C4-2B (cell line): ENCODE data around the gene TMEM11.
A peak's percentile ranks its signal among the peaks of the same experiment; 100 is the strongest.

Source experiments
- H3K27ac ChIP-seq: fragments of 450-650 bp; 2 replicates; pipeline ENCODE4 v1.5.1; 2017
- CTCF ChIP-seq: fragments of 450-650 bp; conservative IDR thresholded peaks from 2 replicates; pipeline ENCODE4 v1.5.1; 2017; ENCODE audit warnings: mild to moderate bottlenecking
- ZFX ChIP-seq: fragments of 450-650 bp; IDR thresholded peaks from 2 replicates; pipeline ENCODE4 v1.6.1; 2017

The TMEM11 gene

GRCh38 chr17:21214015-21214776 lies at the start of gene TMEM11:
Gene TMEM11 (minus strand): TSS chr17:21214161. CDS start chr17:21214152, 9 bp downstream.
- H3K27ac ChIP-seq = peak within 1 kb of the TSS; percentile 100
- TF ChIP-seq CTCF = no peak
- peak; percentile 63 for TF ChIP-seq ZFX

DNA sequence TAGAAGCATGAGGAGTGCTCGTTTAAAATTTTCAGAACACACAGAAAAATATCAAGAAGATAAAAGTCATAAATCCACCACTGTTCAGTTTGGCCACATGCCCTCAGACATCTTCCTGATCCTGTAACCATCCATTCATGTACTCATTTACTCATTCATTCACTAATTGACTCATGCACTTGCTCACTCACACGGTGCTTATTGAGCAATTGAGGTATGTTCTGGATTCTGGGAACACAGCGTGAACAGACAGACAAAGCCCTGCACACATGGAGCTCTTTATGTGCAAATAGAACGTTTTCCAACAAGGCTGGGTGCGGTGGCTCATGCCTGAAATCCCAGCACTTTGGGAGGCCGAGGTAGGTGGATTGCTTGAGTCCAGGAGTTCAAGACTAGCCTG lies 49.4 kb upstream of the TMEM11 start:
- no peak for TF ChIP-seq ZFX
- TF ChIP-seq CTCF = no peak
- no peak overlapping the region for H3K27ac ChIP-seq

DNA sequence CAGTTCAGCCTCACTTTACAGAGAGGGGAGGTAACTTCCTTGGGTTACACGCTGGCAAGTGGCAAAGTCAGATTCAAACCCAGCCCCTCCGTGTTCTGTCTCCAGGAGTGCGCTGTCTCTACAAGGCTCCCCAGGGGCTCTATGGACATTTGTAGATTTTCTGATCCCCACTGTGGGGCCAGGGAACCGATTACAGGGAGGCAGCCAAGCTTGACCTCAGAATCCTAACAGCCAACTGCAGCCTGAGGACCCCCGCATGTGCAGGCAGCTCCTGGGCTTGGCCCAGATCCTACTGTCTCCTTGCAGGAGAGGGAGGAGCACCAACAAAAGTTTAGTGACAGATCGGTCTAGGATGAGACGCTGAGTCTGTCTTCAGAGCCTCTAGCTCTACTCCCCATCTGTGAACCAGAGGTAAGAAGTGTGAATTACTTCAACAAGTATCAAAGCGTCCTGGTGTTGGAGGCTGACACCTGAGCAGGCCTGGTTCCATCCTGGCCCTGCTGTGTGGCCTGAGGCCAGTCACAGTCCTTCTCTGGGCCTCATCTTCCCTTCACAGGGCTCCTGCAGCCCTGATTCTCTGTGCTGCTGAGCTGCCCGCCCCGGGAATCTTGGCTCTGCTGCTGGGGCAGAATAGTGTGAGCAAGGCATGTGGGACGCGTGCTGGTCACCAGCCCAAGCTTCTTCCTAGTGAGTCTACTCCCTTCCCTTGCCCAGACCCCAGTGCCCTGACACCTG lies 48.5 kb upstream of the TMEM11 start:
- no peak overlapping the region for H3K27ac ChIP-seq
- TF ChIP-seq CTCF (no peak), ZFX (no peak)

DNA sequence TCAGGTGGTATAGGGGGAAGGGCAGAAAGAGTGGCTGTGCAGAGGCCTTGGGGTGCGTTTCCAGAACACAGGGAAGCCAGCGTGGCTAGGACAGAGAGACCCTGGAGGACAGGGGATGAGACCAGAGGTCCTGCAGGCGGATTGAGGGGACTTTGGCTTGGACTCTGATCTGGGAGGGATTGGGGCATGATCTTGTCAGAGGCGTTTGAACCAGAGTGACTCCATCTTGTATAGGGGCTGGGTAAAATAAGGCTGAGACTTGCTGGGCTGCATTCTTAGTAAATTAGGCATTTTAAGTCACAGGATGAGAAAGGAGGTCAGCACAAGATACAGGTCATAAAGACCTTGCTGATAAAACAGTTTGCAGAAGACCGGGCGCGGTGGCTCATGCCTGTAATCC lies 44.6 kb upstream of the TMEM11 start:
- TF ChIP-seq CTCF (no peak), ZFX (no peak)
- H3K27ac ChIP-seq = no peak overlapping the region

DNA sequence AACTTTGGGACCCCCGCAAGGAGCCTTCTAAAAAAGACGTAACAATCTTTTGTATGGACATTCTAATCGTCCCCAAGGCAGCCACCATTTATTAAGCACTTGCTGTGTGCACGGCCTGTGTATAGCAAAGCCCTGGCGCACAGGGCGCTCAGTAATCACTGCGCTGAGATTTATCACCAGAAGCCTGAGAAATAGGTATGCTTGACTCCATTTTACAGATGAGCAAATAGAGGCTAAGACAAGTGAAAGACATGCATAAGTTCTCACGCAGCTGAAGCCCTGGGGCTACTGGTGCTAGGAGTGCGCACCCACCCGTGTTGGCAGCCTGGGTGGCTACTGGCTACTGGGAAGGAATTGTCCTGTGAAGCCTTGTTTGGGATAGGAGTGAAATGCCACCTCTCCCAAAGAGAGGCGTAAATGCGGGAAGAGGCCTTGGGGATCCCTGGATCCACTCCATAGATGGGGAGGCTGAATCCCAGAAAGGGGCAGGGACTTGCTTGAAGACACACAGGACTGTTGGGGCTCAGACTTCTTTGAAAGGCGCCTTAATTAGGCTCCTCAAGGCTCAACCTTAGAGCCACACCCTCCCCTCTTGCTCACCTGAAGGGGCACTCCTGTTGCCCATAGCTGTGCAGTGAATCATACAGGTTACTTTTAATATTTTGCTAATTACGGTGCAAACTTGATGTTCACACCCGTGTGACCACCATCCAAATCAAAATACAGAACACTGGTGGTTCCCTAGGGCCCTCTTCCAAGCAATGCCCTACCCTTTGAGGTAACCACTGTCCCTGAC lies 39.9 kb upstream of the TMEM11 start:
- TF ChIP-seq CTCF (no peak), ZFX (no peak)
- H3K27ac ChIP-seq = no peak overlapping the region

- no peak within 1 kb of the TSS for H3K27ac ChIP-seq
These were observed 39.1 kb upstream of the TMEM11 start, which contains the start of gene NATD1 for GRCh38 chr17:21252796-21253645. Gene NATD1 (minus strand): TSS chr17:21253410. CDS start chr17:21253264, 146 bp downstream.

More at GRCh38 chr17:21252796-21253645, 39.1 kb upstream of the TMEM11 start, which contains the start of gene NATD1:
- TF ChIP-seq CTCF = no peak
- TF ChIP-seq ZFX = no peak
